Stimulated activated CD8-positive, alpha-beta memory T cell treated with anti-CD3 and anti-CD28 coated beads, Interleukin-2, amount 100 ng/mL, for 48 hours (primary cell): ENCODE results near the gene RHOU.
A peak's percentile ranks its signal among the peaks of the same experiment; 100 is the strongest.
"Not testable (repeated sequence)": the region's sequence is repeated elsewhere in the genome, so short reads cannot be mapped to it uniquely, and the experiment has no call there.

ENCODE experiments used
- DNase-seq, 2 donors: peaks; one replicate each; pipeline ENCODE4 v3.0.0-alpha.2; 2020; ENCODE audit warnings: low read depth in 2 of 2

RHOU gene

GRCh38 chr1:228758447-228758846, 23.2 kb downstream of the RHOU start:
- DNase-seq, result no peak

DNA sequence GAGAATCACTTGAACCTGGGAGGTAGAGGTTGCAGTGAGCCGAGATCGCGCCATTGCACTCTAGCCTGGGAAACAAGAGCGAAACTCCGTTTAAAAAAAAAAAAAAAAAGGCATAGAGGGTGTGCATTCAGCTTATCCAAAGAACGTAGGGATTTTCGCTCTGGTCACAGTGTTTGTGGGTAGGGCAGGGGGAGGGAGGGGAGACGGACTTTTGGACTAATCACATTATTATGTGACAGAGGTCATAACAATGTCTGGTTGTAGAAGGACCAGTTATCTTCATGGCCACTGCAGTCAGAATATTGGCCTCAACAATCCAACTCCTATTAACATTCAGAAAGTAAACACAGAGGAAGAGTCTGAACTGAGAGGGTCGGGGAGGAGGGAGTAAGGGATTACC, 25.7 kb downstream of the RHOU start:
- no peak for DNase-seq

- DNase-seq, result no peak
Measured at GRCh38 chr1:228763561-228763960, 28.3 kb downstream of the RHOU start.

DNA sequence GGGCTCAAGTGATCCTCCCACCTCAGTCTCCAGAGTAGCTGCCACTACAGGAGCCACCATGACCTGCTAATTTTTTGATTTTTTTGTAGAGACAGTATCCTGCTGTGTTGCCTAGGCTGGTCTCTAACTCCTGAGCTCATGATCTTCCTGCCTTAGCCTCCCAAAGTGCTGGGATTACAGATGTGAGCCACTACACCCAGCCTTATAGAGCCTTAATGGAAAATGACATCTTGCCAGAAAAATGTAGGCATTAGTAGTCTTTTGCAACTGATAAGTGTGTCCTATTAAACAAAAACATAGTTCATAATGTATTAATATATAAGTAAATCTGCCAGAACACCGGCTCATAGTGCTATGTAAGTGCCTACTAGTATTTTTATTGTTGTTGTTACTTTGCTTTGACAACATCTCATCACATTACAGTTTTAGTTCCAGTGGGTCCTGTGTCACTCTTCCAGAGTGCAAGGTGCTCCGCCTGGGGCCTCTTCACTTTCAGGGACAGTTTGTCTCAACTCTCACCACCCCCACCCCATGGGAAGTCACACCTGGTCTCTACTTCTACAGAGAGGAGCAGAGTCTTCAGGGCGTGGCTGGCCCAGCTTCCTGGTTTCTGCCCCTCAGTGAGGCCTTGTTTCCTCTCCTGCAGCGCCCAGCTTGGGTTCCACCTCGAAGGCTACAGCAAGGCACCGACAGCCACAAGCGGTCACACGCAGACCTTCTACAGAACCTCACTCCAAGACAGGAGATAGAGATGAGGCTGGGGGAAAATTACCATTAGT, 30.1 kb downstream of the RHOU start:
- peak in 1 of 2 donors; percentile 11 for DNase-seq

DNA sequence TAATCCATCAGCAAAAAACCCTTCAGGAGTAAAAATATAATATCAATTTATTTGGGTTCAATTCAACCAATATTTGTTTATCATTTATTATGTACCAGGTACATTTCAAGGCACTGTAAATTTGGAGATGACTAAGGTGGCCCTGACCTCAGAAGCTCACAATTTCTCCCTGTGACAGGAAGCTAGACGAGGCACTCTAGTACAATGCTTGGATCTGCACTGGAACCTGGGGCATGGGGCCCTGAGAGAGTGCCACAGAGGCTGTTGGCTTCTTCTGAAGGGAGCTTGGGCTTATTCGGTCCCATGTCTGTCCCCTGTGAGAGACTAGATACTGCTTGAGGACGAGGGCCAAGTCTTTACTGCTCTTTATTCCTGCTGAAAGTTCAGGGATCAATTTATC, 31.5 kb downstream of the RHOU start:
- no peak for DNase-seq

GRCh38 chr1:228767636-228768354, 32.5 kb downstream of the RHOU start:
- DNase-seq, result no peak

DNA sequence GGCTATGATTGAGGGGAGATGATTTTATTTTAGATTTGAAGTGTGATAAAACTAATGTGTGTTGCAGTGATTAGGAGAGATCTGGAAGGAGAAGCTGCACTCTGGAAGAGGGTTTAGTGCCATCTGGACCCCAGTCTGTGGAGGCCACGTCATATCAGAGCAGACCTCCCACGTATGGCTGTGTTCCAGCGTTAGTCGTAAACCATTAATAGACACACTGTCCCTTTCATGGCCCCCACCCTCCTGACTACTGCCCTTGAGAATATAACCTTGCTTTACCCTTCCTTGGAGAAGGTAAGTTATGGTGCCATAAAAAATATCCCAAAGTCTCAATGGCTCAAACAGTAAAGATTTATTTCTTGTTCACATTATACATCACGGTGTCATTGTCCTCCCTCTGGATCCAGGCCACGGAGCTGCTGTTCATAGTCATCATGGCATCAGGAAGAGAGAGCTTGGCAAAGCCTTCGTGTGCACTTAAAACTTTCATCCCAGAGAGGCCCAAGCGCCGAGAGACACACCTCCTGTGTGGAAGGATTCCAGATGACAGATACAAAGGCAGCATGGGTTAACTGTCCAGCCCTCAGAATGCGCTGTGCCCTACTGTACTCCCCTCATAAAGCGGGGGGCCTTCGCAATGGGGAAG, 33.2 kb downstream of the RHOU start:
- DNase-seq, result no peak

GRCh38 chr1:228770779-228771223, 35.5 kb downstream of the RHOU start:
- DNase-seq, result no peak

DNA sequence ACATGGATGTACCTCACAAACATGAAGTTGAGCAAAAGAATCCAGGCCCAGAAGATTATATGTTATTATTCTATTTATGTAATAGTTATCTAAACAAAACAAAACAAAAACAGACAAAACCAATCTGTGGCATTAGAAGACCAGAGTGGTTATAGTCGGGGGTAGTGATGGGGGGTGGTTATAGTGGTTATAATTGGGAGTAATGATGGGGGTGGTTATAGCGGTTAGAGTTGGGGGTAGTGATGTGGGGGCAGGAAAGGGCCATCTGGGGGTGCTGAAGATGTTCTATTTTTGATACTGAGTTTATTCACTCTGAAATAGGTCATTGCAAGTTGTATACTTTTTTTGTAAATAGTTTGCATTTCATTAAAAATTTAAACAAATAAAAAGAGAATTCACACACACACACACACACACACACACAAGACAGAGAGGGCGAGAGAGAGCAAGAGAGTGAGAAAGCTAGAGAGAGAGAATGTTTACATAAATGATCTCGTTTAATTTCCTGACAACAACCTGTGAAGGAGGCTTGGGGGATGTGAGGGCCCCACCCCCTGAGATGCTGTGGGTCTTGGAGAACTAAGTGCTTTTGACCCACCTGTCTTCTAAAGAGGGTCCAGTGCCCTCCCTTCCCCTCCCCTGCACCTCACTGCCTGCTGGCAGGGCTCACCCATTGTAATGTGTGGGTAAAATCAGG, 37.4 kb downstream of the RHOU start:
- DNase-seq, result no peak

GRCh38 chr1:228775946-228776345, 40.7 kb downstream of the RHOU start:
- DNase-seq, result not testable (repeated sequence)

DNA sequence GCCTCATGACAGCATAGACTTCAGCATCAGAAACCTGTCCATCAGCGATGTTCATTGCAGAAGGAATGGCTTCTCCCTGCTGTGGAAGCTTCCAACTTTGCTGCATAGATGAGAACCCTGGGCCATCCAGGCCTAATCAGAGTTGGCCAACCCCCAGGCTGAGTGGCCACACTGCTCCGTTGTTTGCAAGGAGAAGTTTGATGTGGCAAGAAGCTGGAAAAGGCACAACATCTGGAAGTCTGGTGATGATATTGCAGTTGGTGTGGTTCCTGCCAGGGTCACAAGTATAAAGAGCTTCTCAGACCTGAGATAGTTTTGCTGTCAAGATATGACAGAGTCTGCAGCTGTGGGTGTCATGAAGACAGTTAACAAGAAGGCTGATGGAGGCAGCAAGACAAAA, 41.2 kb downstream of the RHOU start:
- no peak for DNase-seq

DNA sequence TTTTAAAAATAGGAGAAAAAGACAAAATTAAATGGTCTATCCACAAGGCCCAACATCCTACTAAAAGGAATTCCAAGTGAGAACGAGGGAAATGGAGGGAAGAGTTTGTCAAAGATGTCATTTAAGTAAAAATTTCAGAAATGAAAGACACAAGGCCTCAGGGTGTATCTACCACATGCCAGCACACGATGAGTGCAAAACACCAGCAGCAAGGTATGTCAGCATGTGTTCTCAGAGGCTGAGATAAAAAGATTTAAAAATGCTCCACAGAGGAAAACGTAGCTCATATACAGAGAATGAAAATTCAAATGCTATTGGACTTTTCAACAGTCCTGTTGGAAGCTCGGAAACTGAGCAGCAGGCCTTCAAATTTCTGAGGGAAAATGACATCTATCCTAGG, 42.0 kb downstream of the RHOU start:
- no peak for DNase-seq

DNA sequence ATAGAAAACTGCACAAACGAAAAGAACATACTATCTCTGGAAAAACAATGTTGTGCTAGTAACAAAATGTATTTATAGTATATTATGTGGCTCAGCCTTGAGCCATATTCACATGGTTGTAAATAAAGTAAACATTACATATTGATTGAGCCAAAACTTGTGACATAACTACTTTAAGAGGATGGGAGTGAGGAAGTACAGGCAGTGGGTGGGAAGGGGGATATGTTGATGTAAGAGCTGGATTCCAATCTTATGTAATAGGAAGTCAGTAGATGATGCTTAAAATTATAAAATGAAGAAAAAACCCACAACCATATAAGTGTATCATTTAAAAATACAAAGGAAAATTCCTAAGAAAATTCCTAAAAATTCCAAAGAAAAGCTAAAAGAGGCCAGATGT, 42.7 kb downstream of the RHOU start:
- DNase-seq, result no peak

DNA sequence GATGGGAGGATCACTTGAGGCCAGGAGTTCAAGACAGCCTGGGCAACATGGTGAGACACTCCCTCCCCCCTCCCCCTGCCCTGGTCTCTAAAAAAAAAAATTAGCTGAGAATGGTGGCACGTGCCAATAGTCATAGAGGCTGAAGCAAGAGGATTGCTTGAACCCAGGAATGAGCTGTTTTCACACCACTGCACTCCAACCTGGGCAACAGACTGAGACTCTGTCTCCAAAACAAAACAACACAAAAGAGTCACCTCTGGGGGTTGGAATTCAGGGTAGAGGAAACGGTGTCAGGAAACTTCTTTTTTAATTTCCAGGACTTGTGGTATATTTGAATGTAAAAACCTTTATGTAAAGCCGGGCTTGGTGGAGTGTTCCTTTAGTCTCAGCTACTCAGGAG, 43.2 kb downstream of the RHOU start:
- DNase-seq, result no peak

DNA sequence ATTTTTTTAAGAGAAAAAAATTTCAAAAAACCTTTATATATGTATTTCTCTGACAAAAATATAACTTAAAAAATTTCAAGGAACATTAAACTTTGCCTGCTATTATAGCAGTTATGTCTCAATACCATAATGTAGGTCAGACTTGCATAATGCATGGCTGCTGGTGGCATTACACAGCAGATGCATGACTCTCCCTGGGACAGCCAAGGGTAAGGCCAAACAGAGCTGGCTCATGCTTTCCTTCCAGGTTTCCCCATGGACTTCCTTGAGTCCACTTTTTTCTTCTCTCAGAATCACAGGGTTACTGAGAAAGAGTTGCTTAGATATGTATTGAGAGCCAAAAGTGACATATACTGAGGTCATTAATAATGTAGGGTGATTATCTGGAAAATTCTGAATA, 43.7 kb downstream of the RHOU start:
- DNase-seq, result no peak

- no peak for DNase-seq
Measured at GRCh38 chr1:228781161-228781808, 46.0 kb downstream of the RHOU start.

GRCh38 chr1:228781809-228782661, 46.8 kb downstream of the RHOU start:
- DNase-seq, result no peak

- DNase-seq, result no peak
Measured at GRCh38 chr1:228782662-228783417, 47.6 kb downstream of the RHOU start.

DNA sequence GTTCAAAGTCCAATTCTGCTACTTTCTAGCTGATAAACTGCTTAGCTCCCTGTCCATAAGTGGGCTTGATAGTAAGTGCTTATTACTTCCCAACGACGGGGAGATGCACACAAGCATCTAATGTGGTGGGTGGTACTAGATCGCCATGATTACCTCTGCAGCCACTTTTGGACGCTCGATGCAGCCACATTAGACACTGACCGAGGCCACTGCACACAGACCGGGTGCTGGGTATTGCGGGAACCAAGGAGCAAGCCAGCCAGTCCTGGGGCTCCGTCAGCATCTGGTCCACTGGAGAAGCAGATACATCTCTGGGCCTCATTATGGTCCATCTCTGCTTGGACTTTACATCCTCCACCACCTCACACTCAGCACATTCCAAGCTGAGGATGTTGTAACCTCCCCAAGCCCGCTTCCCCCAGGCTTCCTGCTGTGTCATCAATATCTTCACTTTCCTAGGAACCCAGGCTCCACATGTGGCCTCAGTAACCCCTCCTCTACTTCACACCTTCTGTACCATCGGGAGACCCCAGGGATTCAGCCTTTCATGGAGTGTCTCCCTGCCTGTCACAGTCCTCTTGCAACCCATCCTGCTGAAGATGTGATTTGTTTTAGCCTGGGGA, 48.2 kb downstream of the RHOU start:
- no peak for DNase-seq

DNA sequence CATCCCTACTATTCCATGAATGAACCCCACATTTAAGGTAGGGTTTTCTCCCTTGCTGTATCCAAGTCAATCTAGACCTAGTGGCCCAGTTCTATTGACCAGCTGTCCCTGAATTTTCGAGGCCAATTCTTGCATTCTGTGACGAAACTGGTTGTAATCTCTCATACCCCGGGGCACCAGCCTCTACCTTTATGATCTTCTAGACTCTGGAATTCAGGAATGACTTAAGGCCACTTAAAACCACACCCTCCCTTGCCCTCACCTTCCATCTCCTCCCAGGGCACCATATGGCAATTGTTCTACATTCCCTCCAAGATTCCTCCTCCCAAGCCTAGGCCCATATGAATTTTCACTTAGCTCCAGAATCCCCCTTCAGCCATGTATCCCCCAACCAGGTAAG, 48.9 kb downstream of the RHOU start:
- DNase-seq, result no peak
